IPS-20b (cell line): ENCODE data around the gene MSTN.

Experiments used
- H3K27ac ChIP-seq: one replicate; pipeline ENCODE4 v1.5.1; 2013; ENCODE audit warnings: low read length
- H3K27me3 ChIP-seq: 2 replicates; pipeline ENCODE4 v1.6.1; 2013; ENCODE audit warnings: mild to moderate bottlenecking, low read length, inconsistent platforms; ENCODE audit not compliant: insufficient read depth
- H3K36me3 ChIP-seq: 2 replicates; pipeline ENCODE4 v1.6.1; 2013; ENCODE audit warnings: low read depth, mild to moderate bottlenecking, inconsistent platforms, low read length, moderate library complexity; ENCODE audit not compliant: insufficient read depth
- H3K4me1 ChIP-seq: 2 replicates; pipeline ENCODE4 v1.6.1; 2013; ENCODE audit warnings: mild to moderate bottlenecking, control low read depth, inconsistent platforms, low read length, moderate library complexity; ENCODE audit not compliant: insufficient read depth
- H3K4me3 ChIP-seq: 2 replicates; pipeline ENCODE4 v1.5.1; 2013; ENCODE audit warnings: mild to moderate bottlenecking, low read length, inconsistent platforms
- H3K9ac ChIP-seq: 2 replicates; pipeline ENCODE4 v1.6.1; 2013; ENCODE audit warnings: low read depth, mild to moderate bottlenecking, inconsistent platforms, low read length, moderate library complexity
- H3K9me3 ChIP-seq: 2 replicates; pipeline ENCODE4 v1.6.1; 2013; ENCODE audit warnings: mild to moderate bottlenecking, low read depth, low read length, inconsistent platforms; ENCODE audit not compliant: insufficient read depth

MSTN gene

DNA sequence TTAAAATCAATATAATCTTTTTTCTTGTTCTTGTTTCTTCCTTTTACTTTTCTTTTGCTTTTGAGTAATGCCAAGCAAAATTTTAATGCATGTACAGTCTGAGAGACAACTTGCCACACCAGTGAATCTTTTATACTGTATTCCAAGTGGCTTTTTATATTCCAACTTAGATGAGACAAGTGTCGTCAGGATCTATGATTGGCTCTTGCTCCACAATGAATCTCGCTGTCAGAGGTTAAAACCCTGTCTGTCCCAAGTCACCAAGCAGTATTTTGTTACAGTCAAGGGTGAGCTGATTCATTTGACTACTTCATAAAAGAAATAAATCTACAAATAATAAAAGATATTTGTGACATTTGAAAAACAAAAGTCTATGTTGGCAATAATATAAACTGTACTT, at the start of gene MSTN:
Gene MSTN, minus strand, starts transcription at position 129 of the 400 bp plus-strand sequence. CDS start 133 bp downstream, outside the sequence.
- H3K27ac ChIP-seq, result no peak within 1 kb of the TSS
- H3K4me1 ChIP-seq, result no peaks in the 10 kb centered on the region
- H3K4me3 ChIP-seq, result no peak within 1 kb of the TSS
- no peaks in the 10 kb centered on the region for H3K27me3 ChIP-seq
- no peaks in the 10 kb centered on the region for H3K36me3 ChIP-seq
- H3K9ac ChIP-seq, result no peak within 1 kb of the TSS
- no peaks in the 10 kb centered on the region for H3K9me3 ChIP-seq

DNA sequence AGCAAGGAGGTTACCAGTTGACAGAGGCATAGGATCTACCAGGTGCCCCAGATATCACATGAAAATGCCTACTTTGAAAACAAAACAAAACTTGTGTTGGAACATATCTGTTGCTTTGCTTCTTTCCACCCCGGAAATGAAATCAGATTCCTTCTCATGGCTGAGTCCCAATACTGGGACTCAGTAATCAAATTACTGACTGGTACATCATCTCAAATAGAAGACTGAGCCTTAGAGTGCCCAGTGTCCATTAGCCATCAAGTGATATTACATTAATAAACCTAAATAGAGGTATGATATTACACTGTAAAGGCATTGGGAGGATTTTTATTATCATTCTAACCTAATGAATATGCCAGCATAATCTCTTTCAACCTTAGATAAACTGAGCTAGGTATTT, 48.6 kb upstream of the MSTN start:
- no peaks in the 10 kb centered on the region for H3K9me3 ChIP-seq
- no peaks in the 10 kb centered on the region for H3K27me3 ChIP-seq
- 0 out of 2 replicates have a peak, but pooled peaks cover 2% of the 10 kb centered on the region for H3K4me1 ChIP-seq
- H3K9ac ChIP-seq, result no peak overlapping the region
- no peaks in the 10 kb centered on the region for H3K36me3 ChIP-seq
- H3K4me3 ChIP-seq, result no peak overlapping the region
- no peak overlapping the region for H3K27ac ChIP-seq

DNA sequence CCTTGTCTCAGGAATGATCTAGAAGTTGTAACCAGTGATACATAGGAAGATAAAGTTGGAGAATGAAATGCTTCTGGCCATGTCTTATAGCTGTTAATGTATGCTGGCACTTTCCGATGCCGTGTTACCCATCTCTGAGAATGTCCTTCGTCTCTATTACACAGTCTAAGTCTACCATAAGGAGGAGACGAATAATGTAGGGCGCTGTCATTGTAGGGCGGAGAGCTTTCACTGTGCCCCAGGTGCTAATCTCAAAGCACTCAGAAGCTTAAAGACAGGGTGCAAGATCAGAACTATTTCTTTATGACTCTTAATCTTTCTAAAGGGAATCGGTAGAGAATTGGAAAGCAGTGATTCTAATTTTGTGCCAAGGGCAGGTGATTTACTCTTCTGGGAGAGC, 48.2 kb upstream of the MSTN start:
- H3K27ac ChIP-seq, result no peak overlapping the region
- no peaks in the 10 kb centered on the region for H3K27me3 ChIP-seq
- no peaks in the 10 kb centered on the region for H3K36me3 ChIP-seq
- 0 out of 2 replicates have a peak, but pooled peaks cover 2% of the 10 kb centered on the region for H3K4me1 ChIP-seq
- no peak overlapping the region for H3K9ac ChIP-seq
- no peak overlapping the region for H3K4me3 ChIP-seq
- no peaks in the 10 kb centered on the region for H3K9me3 ChIP-seq

DNA sequence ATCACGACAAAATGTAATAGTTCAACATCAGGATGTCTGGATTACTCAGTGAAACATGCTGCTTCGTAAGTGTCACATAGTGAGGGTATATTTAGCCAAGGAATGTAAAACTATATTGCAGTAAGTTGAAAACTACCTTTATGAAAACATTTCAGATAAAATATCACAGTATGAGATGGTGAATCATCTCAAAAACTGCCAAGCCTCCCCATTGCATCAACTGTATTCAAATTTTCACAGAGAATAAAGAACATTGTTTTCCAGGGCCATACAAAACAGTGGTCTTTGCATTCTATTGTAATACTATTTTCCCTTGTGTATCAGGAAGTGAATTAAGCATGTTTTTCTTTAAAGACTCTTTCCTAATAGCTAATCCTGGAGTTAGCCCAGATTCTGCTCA, 47.6 kb upstream of the MSTN start:
- Histone ChIP-seq H3K4me3 (no peak overlapping the region), H3K27ac (no peak overlapping the region), H3K9ac (no peak overlapping the region)

DNA sequence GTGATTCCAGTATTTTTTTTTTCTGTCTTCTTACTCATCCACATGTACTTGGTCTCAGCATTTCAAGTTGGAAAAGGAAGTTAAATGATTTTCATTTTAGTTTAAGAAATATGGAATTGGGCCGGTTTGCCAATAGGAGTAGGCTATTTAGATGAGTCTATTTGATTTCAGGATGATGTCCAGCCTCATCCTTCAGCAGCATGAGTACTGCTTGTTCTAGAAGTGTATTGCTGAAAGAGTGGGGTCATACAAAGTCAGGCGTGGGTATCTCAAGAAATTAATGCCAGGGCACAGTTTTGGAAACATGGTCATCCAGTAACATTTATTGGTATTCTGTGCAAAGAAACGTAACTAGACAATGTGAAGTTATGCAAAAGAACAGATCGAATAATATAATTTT, 44.9 kb upstream of the MSTN start:
- Histone ChIP-seq H3K4me3 (no peak overlapping the region), H3K9me3 (no peaks in the 10 kb centered on the region), H3K27ac (no peak overlapping the region), H3K27me3 (no peaks in the 10 kb centered on the region), H3K4me1 (0 out of 2 replicates have a peak, but pooled peaks cover 2% of the 10 kb centered on the region), H3K9ac (no peak overlapping the region), H3K36me3 (no peaks in the 10 kb centered on the region)

More for the DNA sequence above, 47.6 kb upstream of the MSTN start:
- Histone ChIP-seq H3K27me3 (no peaks in the 10 kb centered on the region), H3K36me3 (no peaks in the 10 kb centered on the region), H3K4me1 (0 out of 2 replicates have a peak, but pooled peaks cover 2% of the 10 kb centered on the region), H3K9me3 (no peaks in the 10 kb centered on the region)

DNA sequence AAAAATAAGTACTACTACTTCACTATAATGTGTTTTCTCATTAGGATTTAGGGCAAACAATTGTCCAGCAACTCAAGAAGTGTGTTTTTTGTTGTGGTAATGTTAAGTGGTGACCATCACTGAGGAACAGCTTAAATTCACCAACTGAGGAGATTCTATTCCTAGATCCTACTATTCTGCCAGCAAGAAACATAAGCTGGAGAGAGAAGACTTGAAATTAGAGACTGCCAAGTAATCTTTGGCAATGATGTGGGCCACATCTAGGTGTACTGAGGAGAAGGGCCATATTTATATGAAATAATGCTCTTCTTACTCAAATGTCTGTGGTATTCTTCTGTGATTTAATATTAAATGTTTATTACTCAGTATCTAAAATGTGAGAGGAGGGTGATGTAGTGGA, 44.3 kb upstream of the MSTN start:
- H3K9me3 ChIP-seq, result no peaks in the 10 kb centered on the region
- H3K27me3 ChIP-seq, result no peaks in the 10 kb centered on the region
- 0 out of 2 replicates have a peak, but pooled peaks cover 2% of the 10 kb centered on the region for H3K4me1 ChIP-seq
- no peaks in the 10 kb centered on the region for H3K36me3 ChIP-seq
- no peak overlapping the region for H3K9ac ChIP-seq
- H3K4me3 ChIP-seq, result no peak overlapping the region
- no peak overlapping the region for H3K27ac ChIP-seq

DNA sequence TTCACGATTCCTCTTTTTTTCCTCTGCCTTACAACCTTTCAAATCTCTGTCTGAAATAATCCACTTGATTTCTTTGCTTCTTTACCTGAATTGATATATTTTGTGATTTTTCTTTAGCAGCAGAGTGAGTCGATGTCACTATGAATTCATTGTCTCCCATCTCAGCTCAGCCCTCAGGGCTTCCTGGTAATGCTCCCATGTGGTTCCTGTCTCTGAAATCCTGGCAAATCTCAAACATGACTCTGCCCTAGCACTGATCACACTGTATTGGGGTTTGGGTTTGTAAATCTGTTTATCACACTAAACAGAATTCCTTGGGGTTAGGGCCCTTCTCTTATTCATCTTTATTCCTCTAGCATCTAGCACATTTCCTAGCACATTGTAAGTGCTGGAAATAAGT, 43.0 kb upstream of the MSTN start:
- H3K4me1 ChIP-seq, result 0 out of 2 replicates have a peak, but pooled peaks cover 2% of the 10 kb centered on the region
- no peak overlapping the region for H3K4me3 ChIP-seq
- H3K9ac ChIP-seq, result no peak overlapping the region
- no peaks in the 10 kb centered on the region for H3K9me3 ChIP-seq
- H3K27ac ChIP-seq, result no peak overlapping the region
- H3K27me3 ChIP-seq, result no peaks in the 10 kb centered on the region
- no peaks in the 10 kb centered on the region for H3K36me3 ChIP-seq

DNA sequence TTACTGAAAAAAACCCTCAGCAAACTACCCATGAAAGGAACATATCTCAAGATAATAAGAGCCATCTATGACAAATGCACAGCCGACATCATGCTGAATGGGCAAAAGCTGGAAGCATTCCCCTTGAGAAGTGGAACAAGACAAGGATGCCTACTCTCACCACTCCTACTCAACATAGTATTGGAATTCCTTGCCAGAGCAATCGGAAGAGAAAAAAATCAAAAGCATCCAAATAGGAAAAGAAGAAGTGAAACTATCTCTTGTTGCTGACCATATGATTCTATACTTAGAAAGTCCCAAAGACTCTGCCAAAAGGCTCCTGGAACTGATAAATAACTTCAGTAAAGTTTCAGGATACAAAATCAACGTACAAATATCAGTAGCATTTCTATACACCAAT, 40.6 kb upstream of the MSTN start:
- Histone ChIP-seq H3K4me3 (no peak overlapping the region), H3K4me1 (no peaks in the 10 kb centered on the region), H3K27me3 (no peaks in the 10 kb centered on the region), H3K27ac (no peak overlapping the region), H3K36me3 (no peaks in the 10 kb centered on the region), H3K9ac (no peak overlapping the region), H3K9me3 (no peaks in the 10 kb centered on the region)

DNA sequence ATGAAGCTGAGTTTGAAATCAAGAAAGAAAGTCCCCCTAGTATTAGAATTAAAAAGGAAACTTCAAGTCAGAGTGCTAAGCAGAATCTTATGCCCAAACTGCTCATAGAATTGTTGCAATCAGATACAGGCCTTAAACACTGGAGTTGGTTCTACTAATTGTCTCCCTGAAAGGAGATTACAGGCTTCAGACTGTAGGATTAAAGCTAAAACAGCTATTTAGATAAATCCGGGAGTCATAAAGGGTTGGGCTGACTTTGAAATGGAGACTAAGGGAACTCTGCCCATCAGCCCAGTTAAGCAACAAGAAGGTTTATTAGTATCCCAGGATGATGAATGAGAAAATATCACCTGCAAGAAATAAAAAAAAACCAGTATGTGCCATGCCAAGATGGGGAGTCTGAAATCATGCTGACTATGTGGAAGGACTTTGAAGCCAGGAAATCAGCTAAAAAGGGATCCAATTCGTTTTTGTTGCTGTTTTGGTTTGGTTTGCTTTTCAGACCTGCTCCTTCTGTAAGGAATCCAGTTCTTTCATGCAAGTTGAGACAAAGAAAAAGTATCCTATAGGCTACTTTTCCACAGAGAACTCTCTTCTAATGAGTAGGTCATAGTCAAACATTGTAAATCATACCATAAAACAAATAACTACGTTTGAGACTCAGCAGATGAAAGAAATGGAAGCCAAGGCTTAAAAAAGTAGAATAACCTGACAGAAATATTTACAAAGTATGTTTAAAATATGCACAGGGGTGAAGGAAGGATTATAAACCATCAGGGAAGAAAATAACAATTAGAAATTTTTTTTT, 37.6 kb upstream of the MSTN start:
- Histone ChIP-seq H3K9ac (no peak overlapping the region), H3K36me3 (no peaks in the 10 kb centered on the region), H3K27me3 (no peaks in the 10 kb centered on the region), H3K9me3 (no peaks in the 10 kb centered on the region), H3K27ac (no peak overlapping the region), H3K4me1 (no peaks in the 10 kb centered on the region), H3K4me3 (no peak overlapping the region)

DNA sequence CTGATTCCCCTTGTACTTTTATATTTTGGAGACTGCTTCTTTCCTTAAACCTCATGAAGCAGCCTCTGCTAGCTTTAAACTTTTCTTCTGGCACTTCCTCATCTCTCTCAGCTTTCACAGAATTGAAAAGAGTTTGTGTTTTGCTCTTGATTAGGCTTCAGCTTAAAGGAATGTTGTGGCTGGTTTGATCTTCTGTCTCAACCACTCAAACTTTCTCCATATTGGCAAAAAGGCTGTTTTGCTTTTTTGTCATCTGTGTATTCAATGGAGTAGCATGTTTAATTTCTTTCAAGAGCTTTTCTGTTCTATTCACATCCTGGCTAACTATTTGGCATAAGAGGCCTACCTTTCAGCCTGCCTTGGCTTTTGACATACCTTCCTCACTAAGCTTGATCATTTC, 36.3 kb upstream of the MSTN start:
- H3K27ac ChIP-seq, result no peak overlapping the region
- H3K36me3 ChIP-seq, result no peaks in the 10 kb centered on the region
- no peaks in the 10 kb centered on the region for H3K9me3 ChIP-seq
- no peak overlapping the region for H3K9ac ChIP-seq
- H3K4me3 ChIP-seq, result no peak overlapping the region
- no peaks in the 10 kb centered on the region for H3K4me1 ChIP-seq
- H3K27me3 ChIP-seq, result no peaks in the 10 kb centered on the region

DNA sequence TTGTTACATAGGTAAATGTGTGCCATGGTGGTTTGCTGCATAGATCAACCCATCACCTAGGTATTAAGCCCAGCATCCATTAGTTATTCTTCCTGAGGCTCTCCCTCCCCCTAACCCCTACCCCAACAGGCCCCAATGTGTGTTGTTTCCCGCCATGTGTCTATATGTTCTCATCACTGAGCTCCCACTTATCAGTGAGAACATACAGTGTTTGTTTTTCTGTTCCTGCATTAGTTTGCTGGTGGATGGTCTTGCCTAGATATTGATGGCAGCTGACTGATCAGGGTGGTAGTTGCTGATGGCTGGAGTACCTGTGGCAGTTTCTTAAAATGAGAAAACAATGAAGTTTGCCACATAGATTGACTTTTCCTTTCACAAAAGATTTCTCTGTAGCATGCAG, 34.6 kb upstream of the MSTN start:
- Histone ChIP-seq H3K36me3 (no peaks in the 10 kb centered on the region), H3K9me3 (no peaks in the 10 kb centered on the region), H3K4me3 (no peak overlapping the region), H3K27ac (no peak overlapping the region), H3K27me3 (no peaks in the 10 kb centered on the region), H3K9ac (no peak overlapping the region), H3K4me1 (no peaks in the 10 kb centered on the region)

DNA sequence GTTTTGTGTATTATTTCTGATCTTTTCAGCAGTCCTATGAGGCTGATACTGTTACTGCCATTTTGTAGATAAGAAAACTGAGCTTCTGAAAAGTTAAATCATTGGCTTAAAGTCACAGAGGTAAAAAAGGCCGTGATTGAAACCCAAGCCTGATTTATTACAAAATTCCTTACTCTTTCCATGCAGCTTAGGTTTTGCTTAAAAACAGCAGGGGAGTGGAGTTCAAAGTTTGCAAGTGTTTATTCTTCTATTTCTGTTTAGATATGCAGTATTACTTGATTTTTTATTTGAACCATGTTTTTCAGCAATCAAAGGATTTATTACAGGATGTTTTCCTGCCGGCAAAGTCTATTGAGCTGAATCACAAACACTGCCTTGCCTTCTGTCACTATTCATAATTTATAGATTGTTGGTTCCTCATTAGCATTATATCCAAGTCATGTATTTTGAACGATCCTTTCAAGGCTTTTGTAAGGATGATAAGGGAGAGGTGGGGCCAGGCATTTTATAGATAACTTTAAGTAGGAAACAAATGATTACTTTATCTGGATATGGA, 31.9 kb upstream of the MSTN start:
- H3K4me1 ChIP-seq, result no peaks in the 10 kb centered on the region
- H3K9me3 ChIP-seq, result no peaks in the 10 kb centered on the region
- H3K27ac ChIP-seq, result no peak overlapping the region
- no peaks in the 10 kb centered on the region for H3K27me3 ChIP-seq
- H3K9ac ChIP-seq, result no peak overlapping the region
- no peak overlapping the region for H3K4me3 ChIP-seq
- H3K36me3 ChIP-seq, result no peaks in the 10 kb centered on the region
